Measurements from ENCODE around the gene CRYZL1.

GRCh38 chr21:33660406-33660805, 18.9 kb upstream of the CRYZL1 start:
- TF ChIP-seq CTCF (IDR thresholded peaks at IDR 0.05; ENCODE audit: borderline replicate concordance, extremely low read depth, low read length, poor library complexity, severe bottlenecking) (no peak), EZH2 (IDR thresholded peaks at IDR 0.05; ENCODE audit: borderline replicate concordance, low read depth, low read length, severe bottlenecking) (no peak)
